Smooth muscle cell (in vitro differentiated cells): Measurements from ENCODE around the gene AGT. TPM values are rescaled to one million over a fixed set of nuclear protein-coding genes. Genes with fewer than 3 reads are reported as not detected.

ENCODE experiments used
- DNase-seq: peaks from one replicate; lab custom pipeline; 2025; ENCODE audit not compliant: unreplicated experiment; lab: John Stamatoyannopoulos, UW
- H2AFZ ChIP-seq: fragments of 200-600 bp; sonication (generic); 2 replicates; pipeline ENCODE4 v1.6.0; 2016; ENCODE audit warnings: antibody characterized with exemption, low read depth, mild to moderate bottlenecking
- H3F3A ChIP-seq: fragments of 200-600 bp; sonication (generic); 2 replicates; pipeline ENCODE4 v1.6.0; 2017; ENCODE audit warnings: antibody characterized with exemption, low read depth
- H3K27ac ChIP-seq: fragments of 200-600 bp; sonication (generic); 2 replicates; pipeline ENCODE4 v1.5.1; 2016; ENCODE audit warnings: low read depth, mild to moderate bottlenecking
- H3K27me3 ChIP-seq: fragments of 200-600 bp; sonication (generic); 2 replicates; pipeline ENCODE4 v1.6.1; 2016; ENCODE audit warnings: low read depth, mild to moderate bottlenecking
- H3K36me3 ChIP-seq: fragments of 200-600 bp; sonication (generic); 2 replicates; pipeline ENCODE4 v1.5.1; 2016; ENCODE audit warnings: low read depth
- H3K4me1 ChIP-seq: fragments of 200-600 bp; sonication (generic); 2 replicates; pipeline ENCODE4 v1.5.1; 2016; ENCODE audit warnings: low read depth
- H3K4me2 ChIP-seq: fragments of 200-600 bp; sonication (generic); 2 replicates; pipeline ENCODE4 v1.6.0; 2016; ENCODE audit warnings: mild to moderate bottlenecking
- H3K4me3 ChIP-seq: fragments of 200-600 bp; sonication (generic); 2 replicates; pipeline ENCODE4 v1.5.1; 2016; ENCODE audit warnings: mild to moderate bottlenecking
- H3K79me2 ChIP-seq: fragments of 200-600 bp; sonication (generic); 2 replicates; pipeline ENCODE4 v1.6.0; 2016; ENCODE audit warnings: low read depth, mild to moderate bottlenecking
- H3K9ac ChIP-seq: fragments of 200-600 bp; sonication (generic); 2 replicates; pipeline ENCODE4 v1.6.0; 2016; ENCODE audit warnings: low read depth
- H3K9me3 ChIP-seq: fragments of 200-600 bp; sonication (generic); replicated peaks from 2 replicates; pipeline ENCODE4 v1.5.1; 2016; ENCODE audit warnings: low read depth
- H4K20me1 ChIP-seq: fragments of 200-600 bp; sonication (generic); 2 replicates; pipeline ENCODE4 v1.6.0; 2016; ENCODE audit warnings: low read depth
- WGBS: methylation state at CpG from one replicate; pipeline ENCODE4 v1.1.7; 2016; ENCODE audit warnings: low lambda C conversion rate; 5-methylcytosine and 5-hydroxymethylcytosine counted together
- polyA plus RNA-seq: library from polyadenylated mRNA; unstranded; fragments of >200 nt; fragmentation: Nextera tagmentation; extraction: Ambion mirVana; gene quantifications from 2 replicates; pipeline ENCODE4 v1.2.1, GENCODE V29; 2016
- total RNA-seq: library from RNA; depleted of rRNA; stranded (reverse); fragments of >200 nt; gene quantifications from 2 replicates; pipeline ENCODE4 v1.2.3, GENCODE V29; 2014
- TF ChIP-seq, protein P1 (sequence below): fragments of 200-600 bp; sonication (generic); IDR thresholded peaks from 2 replicates; pipeline ENCODE4 v1.5.1; 2017; ENCODE audit warnings: borderline replicate concordance, mild to moderate bottlenecking, antibody characterized with exemption; ENCODE audit not compliant: insufficient read depth, poor library complexity, severe bottlenecking

The AGT gene
- total and polyA plus RNA-seq, 2 experiments from 2014 or later: 0.31 to 3.0 TPM

GRCh38 chr1:230754796-230755195, 40.9 kb upstream of the AGT start:
- no peaks in the 10 kb centered on the region for H3K79me2 ChIP-seq
- no peaks in the 10 kb centered on the region for H3K9me3 ChIP-seq
- H3K27me3 ChIP-seq: no peaks in the 10 kb centered on the region
- no peak overlapping the region for H3K4me3 ChIP-seq
- H3K27ac ChIP-seq: no peak overlapping the region
- TF ChIP-seq, protein P1, sequence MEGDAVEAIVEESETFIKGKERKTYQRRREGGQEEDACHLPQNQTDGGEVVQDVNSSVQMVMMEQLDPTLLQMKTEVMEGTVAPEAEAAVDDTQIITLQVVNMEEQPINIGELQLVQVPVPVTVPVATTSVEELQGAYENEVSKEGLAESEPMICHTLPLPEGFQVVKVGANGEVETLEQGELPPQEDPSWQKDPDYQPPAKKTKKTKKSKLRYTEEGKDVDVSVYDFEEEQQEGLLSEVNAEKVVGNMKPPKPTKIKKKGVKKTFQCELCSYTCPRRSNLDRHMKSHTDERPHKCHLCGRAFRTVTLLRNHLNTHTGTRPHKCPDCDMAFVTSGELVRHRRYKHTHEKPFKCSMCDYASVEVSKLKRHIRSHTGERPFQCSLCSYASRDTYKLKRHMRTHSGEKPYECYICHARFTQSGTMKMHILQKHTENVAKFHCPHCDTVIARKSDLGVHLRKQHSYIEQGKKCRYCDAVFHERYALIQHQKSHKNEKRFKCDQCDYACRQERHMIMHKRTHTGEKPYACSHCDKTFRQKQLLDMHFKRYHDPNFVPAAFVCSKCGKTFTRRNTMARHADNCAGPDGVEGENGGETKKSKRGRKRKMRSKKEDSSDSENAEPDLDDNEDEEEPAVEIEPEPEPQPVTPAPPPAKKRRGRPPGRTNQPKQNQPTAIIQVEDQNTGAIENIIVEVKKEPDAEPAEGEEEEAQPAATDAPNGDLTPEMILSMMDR: no peak
- H3K4me2 ChIP-seq: no peak overlapping the region
- DNase-seq: no peak
- H2AFZ ChIP-seq: no peak overlapping the region
- no peaks in the 10 kb centered on the region for H4K20me1 ChIP-seq
- H3K4me1 ChIP-seq: peaks cover 4% of the 10 kb centered on the region
- 92% methylated on average over 3 of the region's 3 CpGs for WGBS
- no peak overlapping the region for H3K9ac ChIP-seq
- H3K36me3 ChIP-seq: no peaks in the 10 kb centered on the region
- peaks cover 7% of the 10 kb centered on the region for H3F3A ChIP-seq

- no peak for DNase-seq
- H3K79me2 ChIP-seq: no peaks in the 10 kb centered on the region
- no peaks in the 10 kb centered on the region for H3K36me3 ChIP-seq
- H3K27ac ChIP-seq: no peak overlapping the region
- H3K9ac ChIP-seq: no peak overlapping the region
- H3K27me3 ChIP-seq: no peaks in the 10 kb centered on the region
- H3K4me1 ChIP-seq: no peaks in the 10 kb centered on the region
- H3K4me3 ChIP-seq: no peak overlapping the region
- WGBS: 32% methylated on average over 22 of the region's 24 CpGs
- TF ChIP-seq, protein P1: no peak
- no peaks in the 10 kb centered on the region for H4K20me1 ChIP-seq
- H2AFZ ChIP-seq: peak overlapping the region; percentile 26
- peak overlapping the region; percentile 43 for H3K4me2 ChIP-seq
- no peaks in the 10 kb centered on the region for H3K9me3 ChIP-seq
- H3F3A ChIP-seq: no peaks in the 10 kb centered on the region
Observed at GRCh38 chr1:230753586-230754251, 39.8 kb upstream of the AGT start.

GRCh38 chr1:230753191-230753585, 39.3 kb upstream of the AGT start:
- H3K9ac ChIP-seq: no peak overlapping the region
- TF ChIP-seq, protein P1: no peak
- H4K20me1 ChIP-seq: no peaks in the 10 kb centered on the region
- DNase-seq: no peak
- H3K79me2 ChIP-seq: no peaks in the 10 kb centered on the region
- H3K9me3 ChIP-seq: no peaks in the 10 kb centered on the region
- no peak overlapping the region for H3K4me2 ChIP-seq
- H3K36me3 ChIP-seq: no peaks in the 10 kb centered on the region
- no peaks in the 10 kb centered on the region for H3F3A ChIP-seq
- H3K4me3 ChIP-seq: no peak overlapping the region
- H3K27me3 ChIP-seq: no peaks in the 10 kb centered on the region
- WGBS: 91% methylated on average over 5 of the region's 5 CpGs
- H3K4me1 ChIP-seq: no peaks in the 10 kb centered on the region
- H3K27ac ChIP-seq: no peak overlapping the region
- H2AFZ ChIP-seq: peak overlapping the region; percentile 26

- no peak for DNase-seq
- Histone ChIP-seq H3K27me3 (no peaks in the 10 kb centered on the region), H3K27ac (no peak overlapping the region), H3K4me3 (no peak overlapping the region), H3K36me3 (no peaks in the 10 kb centered on the region), H2AFZ (no peak overlapping the region), H3K9ac (no peak overlapping the region), H3K9me3 (no peaks in the 10 kb centered on the region), H3F3A (no peaks in the 10 kb centered on the region), H3K4me1 (no peaks in the 10 kb centered on the region), H3K79me2 (no peaks in the 10 kb centered on the region), H3K4me2 (no peak overlapping the region), H4K20me1 (no peaks in the 10 kb centered on the region)
- TF ChIP-seq, protein P1: no peak
- WGBS: 80% methylated on average over 6 of the region's 6 CpGs
Observed at GRCh38 chr1:230752407-230752806, 38.5 kb upstream of the AGT start.
